ENCODE data around the gene RAB4A. TPM values are rescaled to one million over a fixed set of nuclear protein-coding genes. Genes with fewer than 3 reads are reported as not detected.

RAB4A gene
- total RNA-seq, 1 donor from 2014 or later, result 58.6 TPM

GRCh38 chr1:229339086-229339485, 68.2 kb downstream of the RAB4A start:
- Mint-ChIP-seq H3K4me3 (ENCODE audit: unreplicated experiment) (no peak overlapping the region), H3K4me1 (ENCODE audit: low read depth) (peaks cover 39% of the 10 kb centered on the region), H3K27ac (ENCODE audit: unreplicated experiment) (no peak overlapping the region), H3K36me3 (ENCODE audit: low read depth) (peaks cover 2% of the 10 kb centered on the region), H3K27me3 (ENCODE audit: low read depth) (no peaks in the 10 kb centered on the region), H3K9me3 (ENCODE audit: low read depth) (peaks cover 2% of the 10 kb centered on the region)
- no peak for DNase-seq (ENCODE audit: low spot score)
- TF ChIP-seq CTCF (IDR thresholded peaks at IDR 0.05), result no peak

GRCh38 chr1:229339520-229339919, 68.6 kb downstream of the RAB4A start:
- no peak for DNase-seq (ENCODE audit: low spot score)
- TF ChIP-seq CTCF (IDR thresholded peaks at IDR 0.05), result no peak
- H3K4me3 Mint-ChIP-seq (ENCODE audit: unreplicated experiment), result no peak overlapping the region
- H3K9me3 Mint-ChIP-seq (ENCODE audit: low read depth), result no peaks in the 10 kb centered on the region
- H3K27me3 Mint-ChIP-seq (ENCODE audit: low read depth), result no peaks in the 10 kb centered on the region
- H3K36me3 Mint-ChIP-seq (ENCODE audit: low read depth), result no peaks in the 10 kb centered on the region
- H3K4me1 Mint-ChIP-seq (ENCODE audit: low read depth), result peaks cover 39% of the 10 kb centered on the region
- no peak overlapping the region for H3K27ac Mint-ChIP-seq (ENCODE audit: unreplicated experiment)

- peaks cover 39% of the 10 kb centered on the region for H3K4me1 Mint-ChIP-seq (ENCODE audit: low read depth)
- no peak for DNase-seq (ENCODE audit: low spot score)
- no peak overlapping the region for H3K4me3 Mint-ChIP-seq (ENCODE audit: unreplicated experiment)
- TF ChIP-seq CTCF (IDR thresholded peaks at IDR 0.05), result no peak
- H3K27ac Mint-ChIP-seq (ENCODE audit: unreplicated experiment), result no peak overlapping the region
- peaks cover 2% of the 10 kb centered on the region for H3K9me3 Mint-ChIP-seq (ENCODE audit: low read depth)
- no peaks in the 10 kb centered on the region for H3K36me3 Mint-ChIP-seq (ENCODE audit: low read depth)
- H3K27me3 Mint-ChIP-seq (ENCODE audit: low read depth), result no peaks in the 10 kb centered on the region
Measured at GRCh38 chr1:229340496-229340895, 69.6 kb downstream of the RAB4A start.

GRCh38 chr1:229341774-229342655, 71.1 kb downstream of the RAB4A start:
- Mint-ChIP-seq H3K27ac (ENCODE audit: unreplicated experiment) (peak overlapping the region; percentile 76), H3K4me1 (ENCODE audit: low read depth) (peaks cover 35% of the 10 kb centered on the region), H3K27me3 (ENCODE audit: low read depth) (peaks cover under 1% of the 10 kb centered on the region), H3K9me3 (ENCODE audit: low read depth) (peaks cover 2% of the 10 kb centered on the region), H3K36me3 (ENCODE audit: low read depth) (no peaks in the 10 kb centered on the region), H3K4me3 (ENCODE audit: unreplicated experiment) (peak overlapping the region; percentile 93)
- peak; percentile 93 for DNase-seq (ENCODE audit: low spot score)
- TF ChIP-seq CTCF (IDR thresholded peaks at IDR 0.05), result no peak

- peak; percentile 27 for TF ChIP-seq CTCF (IDR thresholded peaks at IDR 0.05)
- H3K27ac Mint-ChIP-seq (ENCODE audit: unreplicated experiment), result peak within 1 kb of the TSS; percentile 55
- peaks cover 2% of the 10 kb centered on the region for H3K9me3 Mint-ChIP-seq (ENCODE audit: low read depth)
- peaks cover 31% of the 10 kb centered on the region for H3K4me1 Mint-ChIP-seq (ENCODE audit: low read depth)
- DNase-seq (ENCODE audit: low spot score), result no peak
- H3K27me3 Mint-ChIP-seq (ENCODE audit: low read depth), result peaks cover 7% of the 10 kb centered on the region
- H3K36me3 Mint-ChIP-seq (ENCODE audit: low read depth), result no peaks in the 10 kb centered on the region
- peak within 1 kb of the TSS; percentile 93 for H3K4me3 Mint-ChIP-seq (ENCODE audit: unreplicated experiment)
Measured at GRCh38 chr1:229342656-229343569, 72.0 kb downstream of the RAB4A start, which contains the start of gene CCSAP. Gene CCSAP (minus strand): TSS chr1:229343047. CDS start chr1:229342465, 582 bp downstream.
